Measurements from ENCODE around the gene TRPV6. TPM values are rescaled to one million over a fixed set of nuclear protein-coding genes. Genes with fewer than 3 reads are reported as not detected.

Gene TRPV6
- polyA plus RNA-seq, 1 donor (not counting 4 experiments of a cell fraction or from before 2014, with no cell fraction given): 1.5 TPM

Other genes with a start within 250 kb of the TRPV6 start
- gene PRSS1, start 136.3 kb downstream of the TRPV6 start, polyA plus RNA-seq: not detected in 3 replicates
- not detected in 3 replicates for gene PRSS2, start 114.8 kb downstream of the TRPV6 start, polyA plus RNA-seq
- gene EPHB6, start 30.7 kb downstream of the TRPV6 start, polyA plus RNA-seq: 0.59 to 3.0 TPM (median 1.9 TPM) in 3 replicates
- not detected in 3 replicates for gene TRPV5, start 48.0 kb upstream of the TRPV6 start, polyA plus RNA-seq
- not detected in 3 replicates for gene LLCFC1, start 53.7 kb upstream of the TRPV6 start, polyA plus RNA-seq
- 0.09 TPM in 1 of 3 replicates, not detected in the others for gene KEL, start 76.6 kb upstream of the TRPV6 start, polyA plus RNA-seq
- not detected in 3 replicates for gene OR9A2, start 141.4 kb upstream of the TRPV6 start, polyA plus RNA-seq
- not detected in 3 replicates for gene OR6V1, start 166.6 kb upstream of the TRPV6 start, polyA plus RNA-seq
- gene PIP, start 246.3 kb upstream of the TRPV6 start, polyA plus RNA-seq: not detected in 3 replicates